Measurements from ENCODE around the gene MMS22L. TPM values are rescaled to one million over a fixed set of nuclear protein-coding genes. Genes with fewer than 3 reads are reported as not detected.

The MMS22L gene
- 33.2 TPM for total RNA-seq (ENCODE audit: insufficient read depth, low replicate concordance)

GRCh38 chr6:97282726-97283617, at the start of gene MMS22L:
MMS22L (minus strand) TSS chr6:97283216; CDS start chr6:97282477, 739 bp downstream.
- peak; percentile 99 for DNase-seq (ENCODE audit: low spot score)

GRCh38 chr6:97322811-97323210, 39.8 kb upstream of the MMS22L start:
- no peak for DNase-seq (ENCODE audit: low spot score)

DNA sequence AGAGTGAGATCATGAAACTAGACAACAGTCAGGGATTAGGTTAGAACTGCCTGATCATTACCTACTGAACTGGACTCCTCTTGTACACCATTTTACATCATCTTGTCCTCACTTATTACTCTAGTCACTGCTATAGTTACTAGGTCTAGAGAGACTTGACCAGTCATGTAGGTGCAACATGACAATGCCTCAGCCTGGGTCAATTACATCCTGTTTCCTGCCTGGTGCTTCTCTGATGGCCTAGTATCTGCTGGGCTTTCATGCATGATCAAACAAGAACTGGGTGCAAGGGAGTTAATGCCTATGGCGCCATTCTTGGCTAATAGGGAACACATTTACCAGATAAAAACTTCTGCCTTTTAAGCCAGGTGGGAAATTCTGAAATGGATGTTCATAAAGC, 39.2 kb upstream of the MMS22L start:
- DNase-seq (ENCODE audit: low spot score) = no peak

GRCh38 chr6:97316978-97317377, 34.0 kb upstream of the MMS22L start:
- no peak for DNase-seq (ENCODE audit: low spot score)

- DNase-seq (ENCODE audit: low spot score) = no peak
Observed at GRCh38 chr6:97312241-97312640, 29.2 kb upstream of the MMS22L start.

GRCh38 chr6:97306544-97307320, 23.7 kb upstream of the MMS22L start:
- no peak for DNase-seq (ENCODE audit: low spot score)

DNA sequence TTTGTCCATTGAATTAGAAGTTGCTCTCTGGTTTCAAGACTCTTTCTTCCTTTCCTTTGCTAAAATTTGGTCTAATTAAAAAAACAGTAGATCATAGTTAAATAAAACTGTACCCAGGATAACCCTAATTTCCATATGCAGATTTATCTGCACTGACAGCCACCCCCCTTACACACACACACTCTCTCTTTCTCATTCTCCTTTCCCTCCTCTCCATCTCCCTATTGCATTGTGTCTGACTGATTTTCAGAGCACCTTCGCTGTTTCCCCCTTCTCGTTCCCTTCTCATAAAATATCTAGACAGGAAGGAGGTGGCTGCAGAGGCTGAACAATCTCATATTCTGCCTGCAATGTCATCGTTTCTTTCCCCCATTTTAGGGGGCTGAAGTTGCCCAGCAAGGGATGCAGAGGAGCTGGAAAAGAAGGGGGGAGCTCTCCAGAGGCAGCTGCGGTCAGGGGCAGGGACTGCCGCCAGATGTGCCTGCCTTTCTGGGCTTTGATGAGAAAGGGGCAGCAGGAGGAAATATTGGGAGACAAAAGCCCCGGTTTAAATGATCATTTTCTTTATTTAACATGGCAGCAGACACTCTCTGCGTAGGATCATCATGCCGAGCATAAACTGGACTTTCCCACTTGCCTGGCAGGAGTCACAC, 22.5 kb upstream of the MMS22L start:
- DNase-seq (ENCODE audit: low spot score) = no peak

- no peak for DNase-seq (ENCODE audit: low spot score)
Observed at GRCh38 chr6:97304701-97305100, 21.7 kb upstream of the MMS22L start.

- no peak for DNase-seq (ENCODE audit: low spot score)
Observed at GRCh38 chr6:97294451-97294850, 11.4 kb upstream of the MMS22L start.

GRCh38 chr6:97293198-97293696, 10.2 kb upstream of the MMS22L start:
- no peak for DNase-seq (ENCODE audit: low spot score)

- no peak for DNase-seq (ENCODE audit: low spot score)
Observed at GRCh38 chr6:97292671-97293070, 9.7 kb upstream of the MMS22L start.

- DNase-seq (ENCODE audit: low spot score) = no peak
Observed at GRCh38 chr6:97291896-97292295, 8.9 kb upstream of the MMS22L start.

GRCh38 chr6:97289332-97289731, 6.3 kb upstream of the MMS22L start:
- no peak for DNase-seq (ENCODE audit: low spot score)

GRCh38 chr6:97288188-97288587, 5.2 kb upstream of the MMS22L start:
- no peak for DNase-seq (ENCODE audit: low spot score)

- DNase-seq (ENCODE audit: low spot score) = peak; percentile 27
Observed at GRCh38 chr6:97282238-97282725, 734 bp downstream of the MMS22L start.

DNA sequence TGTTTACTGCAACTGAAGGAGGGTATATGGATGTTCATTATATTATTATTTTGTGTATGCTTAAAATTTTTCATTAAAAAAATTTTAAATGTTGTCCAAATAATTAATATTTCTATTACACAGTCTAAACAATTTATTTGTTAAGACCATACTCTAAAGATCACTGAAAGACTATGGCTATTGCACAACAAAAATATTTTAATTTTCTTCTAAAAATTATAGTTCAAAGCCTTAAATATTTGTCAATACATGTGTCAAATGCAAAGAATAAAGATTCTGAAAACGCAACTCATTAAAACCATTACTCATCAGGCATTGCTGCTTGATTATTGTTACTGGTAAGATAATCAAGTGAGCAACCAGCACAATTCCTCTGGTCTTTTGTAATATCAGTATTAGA, 2.2 kb downstream of the MMS22L start:
- DNase-seq (ENCODE audit: low spot score) = no peak

DNA sequence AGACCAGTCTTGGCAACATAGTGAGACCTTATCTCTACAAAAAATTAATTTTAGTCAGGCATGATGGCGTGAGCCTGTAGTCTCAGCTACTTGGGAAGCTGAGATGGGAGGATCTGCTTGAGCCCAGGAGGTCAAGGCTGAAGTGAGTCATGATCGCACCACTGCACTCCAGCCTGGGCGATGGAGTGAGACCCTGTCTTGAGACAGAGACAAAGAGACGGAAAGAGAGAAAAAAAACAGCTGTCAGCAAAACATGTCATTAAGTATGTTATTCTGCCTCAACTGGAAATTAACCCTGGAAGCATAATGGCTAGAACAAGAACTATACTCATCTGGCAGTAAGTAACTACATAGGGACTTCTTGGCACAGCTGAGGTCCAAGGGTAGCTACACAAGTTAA, 7.2 kb downstream of the MMS22L start:
- no peak for DNase-seq (ENCODE audit: low spot score)

GRCh38 chr6:97269821-97270220, 13.2 kb downstream of the MMS22L start:
- DNase-seq (ENCODE audit: low spot score) = no peak

GRCh38 chr6:97262676-97263075, 20.3 kb downstream of the MMS22L start:
- peak; percentile 26 for DNase-seq (ENCODE audit: low spot score)

- no peak for DNase-seq (ENCODE audit: low spot score)
Observed at GRCh38 chr6:97246842-97247241, 36.2 kb downstream of the MMS22L start.

- DNase-seq (ENCODE audit: low spot score) = no peak
Observed at GRCh38 chr6:97240222-97240621, 42.8 kb downstream of the MMS22L start.

- no peak for DNase-seq (ENCODE audit: low spot score)
Observed at GRCh38 chr6:97231911-97232310, 51.1 kb downstream of the MMS22L start.
